Right lobe of liver (tissue), 6 donors: ENCODE data around the gene TLCD1. TPM values are rescaled to one million over a fixed set of nuclear protein-coding genes. Genes with fewer than 3 reads are reported as not detected.
A peak's percentile ranks its signal among the peaks of the same experiment; 100 is the strongest.

Experiments used
- ATAC-seq, 4 donors: fragments of 200-7000 bp; cut with Tn5 transposase; one replicate each; pipeline ENCODE4 v1.9.1; 2020; ENCODE audit warnings: mild to moderate bottlenecking in 4 of 4, moderate library complexity in 4 of 4
- DNase-seq, 3 donors: peaks; one replicate each; pipeline ENCODE4 v3.0.0-alpha.2; 2020
- H3K27ac ChIP-seq, 3 donors: fragments of 200-600 bp; one replicate each; pipeline ENCODE4 v1.8.0; 2022
- H3K27me3 ChIP-seq, 2 donors: fragments of 200-600 bp; one replicate each; pipeline ENCODE4 v1.8.0; 2022
- H3K36me3 ChIP-seq, 4 donors: fragments of 200-600 bp; sonication (generic) in 1 of 4; one replicate each; pipeline versions ENCODE4 v1.5.1 to v1.8.0; 2017 to 2022; ENCODE audit warnings: control low read depth in 1 of 4
- H3K4me1 ChIP-seq, 4 donors: fragments of 200-600 bp; sonication (generic) in 1 of 4; one replicate each; pipeline versions ENCODE4 v1.5.1 to v1.8.0; 2017 to 2022; ENCODE audit warnings: control low read depth in 1 of 4
- H3K4me3 ChIP-seq, 3 donors: fragments of 200-600 bp; one replicate each; pipeline ENCODE4 v1.8.0; 2022
- H3K9me3 ChIP-seq, 4 donors: fragments of 200-600 bp; sonication (generic) in 1 of 4; one replicate each; pipeline versions ENCODE4 v1.5.1 to v1.8.0; 2017 to 2022; ENCODE audit warnings: control low read depth in 1 of 4
- CTCF ChIP-seq, 4 donors: fragments of 200-600 bp in 3 of 4; fragments of 450-650 bp in 1 of 4; IDR thresholded peaks; one replicate each; pipeline versions ENCODE4 v1.5.1 to v1.8.0; 2016 to 2022; ENCODE audit warnings: antibody characterized with exemption in 4 of 4, mild to moderate bottlenecking in 2 of 4
- POLR2A ChIP-seq: fragments of 450-650 bp; IDR thresholded peaks from one replicate; pipeline ENCODE4 v1.6.1; 2017; ENCODE audit warnings: antibody characterized with exemption, mild to moderate bottlenecking
- WGBS: methylation state at CpG from one replicate; pipeline ENCODE4 v1.1.6; 2018; ENCODE audit warnings: low coverage, low lambda C conversion rate; ENCODE audit not compliant: insufficient coverage; ENCODE audit errors: missing lambda C conversion rate; 5-methylcytosine and 5-hydroxymethylcytosine counted together
- intact Hi-C, 2 donors: fragments of 100-400 bp; cut with DNase I; formaldehyde crosslinking; loops; one replicate each; pipeline versions ENCODE4 v1.11.2 to v1.14.1; 2022
- total RNA-seq, 6 experiments: library from RNA; depleted of rRNA in 2 of 6; stranded (reverse); fragments of >200 nt in 2 of 6; fragmentation: NEBNext Ultra II Directional in 3 of 6; extraction: Animal tissue kit (Norgen Biotek cat#: 25700) in 3 of 6; gene quantifications; one replicate each; pipeline versions ENCODE4 v1.1.0 to v1.2.4, GENCODE V29; 2016 to 2023
- donor health status: DM: no; HTN: yes; CAD: no.
- donor health status: DM: no; HTN: no; CAD: no.
- donor health status: DM: no; HTN: no; CAD: no.
- donor health status: DM: no; HTN: yes; CAD: no.
- donor health status: DM: no; HTN: yes; CAD: no.

Gene TLCD1
- total RNA-seq, 6 experiments from 2014 or later: 2.9 to 11.0 (median 7.0) TPM

DNA sequence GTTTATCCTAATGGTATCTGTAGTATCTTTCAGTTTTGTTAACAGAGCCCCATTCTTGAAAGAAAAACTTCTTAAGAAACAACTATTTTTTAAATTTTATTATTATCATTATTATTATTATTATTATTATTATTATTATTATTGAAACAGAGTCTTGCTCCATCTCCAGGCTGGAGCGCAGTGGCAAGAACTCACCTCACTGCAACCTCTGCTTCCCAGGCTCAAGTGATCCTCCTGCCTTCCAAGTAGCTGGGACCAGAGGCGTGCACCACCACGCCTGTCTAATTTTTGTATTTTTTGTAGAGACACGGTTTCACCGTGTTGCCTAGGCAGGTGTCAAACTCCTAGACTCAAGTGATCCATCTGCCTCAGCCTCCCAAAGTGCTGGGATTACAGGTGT lies 40.7 kb downstream of the TLCD1 start:
- H3K4me1 ChIP-seq: no peaks in the 10 kb centered on the region
- no peak overlapping the region for H3K4me3 ChIP-seq
- H3K27me3 ChIP-seq: no peaks in the 10 kb centered on the region
- intact Hi-C loops: no loop called here
- no peaks in the 10 kb centered on the region for H3K9me3 ChIP-seq
- no peak for ATAC-seq
- 82% methylated on average over 5 of the region's 5 CpGs for WGBS
- no peak for DNase-seq
- no peak for TF ChIP-seq CTCF (IDR thresholded peaks at IDR 0.05)
- TF ChIP-seq POLR2A: no peak
- H3K27ac ChIP-seq: no peak overlapping the region
- H3K36me3 ChIP-seq: peaks cover 20 to 100% (median 68%) of the 10 kb centered on the region in 4 donors

- no peak for DNase-seq
Observed at GRCh38 chr17:28684963-28685362, 41.1 kb downstream of the TLCD1 start.

DNA sequence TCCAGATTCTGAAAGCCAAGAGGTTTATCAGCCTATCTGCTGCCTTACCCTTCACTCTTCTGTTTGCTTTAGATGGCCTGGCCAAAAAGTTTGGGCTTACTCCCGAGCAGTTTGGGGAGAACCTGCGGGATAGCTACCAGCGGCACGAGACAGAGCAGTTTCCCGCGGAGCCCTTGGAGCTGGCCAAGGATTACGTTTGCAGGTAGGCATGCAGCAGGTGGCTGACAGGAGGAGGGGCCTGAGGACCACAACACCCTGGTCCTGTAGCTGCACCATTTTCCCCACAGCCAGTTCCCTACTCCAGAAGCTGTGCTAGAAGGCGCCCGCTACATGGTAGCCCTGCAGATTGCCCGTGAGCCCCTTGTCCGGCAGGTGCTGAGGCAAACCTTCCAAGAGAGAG lies 43.4 kb downstream of the TLCD1 start:
- no peak for DNase-seq
- H3K9me3 ChIP-seq: no peaks in the 10 kb centered on the region
- no peak overlapping the region for H3K27ac ChIP-seq
- H3K36me3 ChIP-seq: peaks cover 23 to 95% (median 64%) of the 10 kb centered on the region in 4 donors
- WGBS: 93% methylated on average over 5 of the region's 11 CpGs
- intact Hi-C loops: no loop called here
- H3K27me3 ChIP-seq: no peaks in the 10 kb centered on the region
- H3K4me3 ChIP-seq: no peak overlapping the region
- H3K4me1 ChIP-seq: no peaks in the 10 kb centered on the region
- no peak for ATAC-seq
- TF ChIP-seq CTCF (IDR thresholded peaks at IDR 0.05) (no peak), POLR2A (no peak)

More at GRCh38 chr17:28684963-28685362, 41.1 kb downstream of the TLCD1 start:
- Histone ChIP-seq H3K36me3 (peaks cover 20 to 100% (median 68%) of the 10 kb centered on the region in 4 donors), H3K27ac (no peak overlapping the region), H3K4me3 (no peak overlapping the region), H3K9me3 (no peaks in the 10 kb centered on the region), H3K4me1 (no peaks in the 10 kb centered on the region), H3K27me3 (no peaks in the 10 kb centered on the region)
- intact Hi-C loops: no loop called here
- peak in 3 of 4 donors; percentile 19 to 54 (median 39) for TF ChIP-seq CTCF (IDR thresholded peaks at IDR 0.05)
- TF ChIP-seq POLR2A: no peak
- ATAC-seq: peak; percentile 63 to 74 (median 67)
- WGBS: 53% methylated on average over 2 of the region's 3 CpGs

DNA sequence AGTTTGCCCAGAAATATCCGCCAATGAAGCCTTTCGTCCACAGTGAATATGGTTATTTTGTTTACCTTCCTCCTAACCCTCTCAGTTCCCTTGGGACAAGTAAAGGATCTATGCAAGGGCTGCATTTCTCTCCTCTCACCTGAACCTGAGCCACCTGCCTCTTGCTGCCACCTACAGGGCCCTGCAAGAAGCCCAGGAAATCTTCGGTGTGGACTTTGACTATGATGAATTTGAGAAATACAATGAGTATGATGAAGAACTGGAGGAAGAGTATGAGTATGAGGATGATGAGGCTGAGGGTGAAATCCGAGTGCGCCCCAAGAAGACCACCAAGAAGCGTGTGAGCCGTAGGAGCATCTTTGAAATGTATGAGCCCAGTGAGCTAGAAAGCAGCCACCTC lies 50.1 kb downstream of the TLCD1 start:
- TF ChIP-seq CTCF (IDR thresholded peaks at IDR 0.05) (peak; percentile 13 to 51 (median 36)), POLR2A (no peak)
- intact Hi-C loops: no loop called here
- H3K27ac ChIP-seq: no peak overlapping the region
- DNase-seq: no peak
- H3K4me3 ChIP-seq: no peak overlapping the region
- H3K27me3 ChIP-seq: no peaks in the 10 kb centered on the region
- ATAC-seq: peak in 3 of 4 donors; percentile 57 to 77 (median 57)
- H3K36me3 ChIP-seq: peaks cover 39 to 94% (median 67%) of the 10 kb centered on the region in 4 donors
- H3K9me3 ChIP-seq: no peaks in the 10 kb centered on the region
- 71% methylated on average over 7 of the region's 7 CpGs for WGBS
- no peaks in the 10 kb centered on the region for H3K4me1 ChIP-seq

- Histone ChIP-seq H3K9me3 (no peaks in the 10 kb centered on the region), H3K4me3 (no peak overlapping the region), H3K27me3 (no peaks in the 10 kb centered on the region), H3K4me1 (no peaks in the 10 kb centered on the region), H3K27ac (no peak overlapping the region), H3K36me3 (peaks cover 39 to 94% (median 67%) of the 10 kb centered on the region in 4 donors)
- TF ChIP-seq CTCF (IDR thresholded peaks at IDR 0.05): no peak
- DNase-seq (no peak), ATAC-seq (no peak)
- WGBS: 85% methylated on average over 3 of the region's 3 CpGs
- intact Hi-C loops: no loop called here
Observed at GRCh38 chr17:28675490-28675889, 50.5 kb downstream of the TLCD1 start.
